IMR-90 (cell line): ENCODE results near the gene SMARCAD1.

ENCODE experiments used
- FOS ChIP-seq: fragments of 150-350 bp; IDR thresholded peaks from 2 replicates; pipeline ENCODE4 v1.6.1; 2016; ENCODE audit warnings: low read depth, low read length
- MXI1 ChIP-seq: IDR thresholded peaks from 2 replicates; pipeline ENCODE4 v1.6.1; 2012; ENCODE audit warnings: low read depth, mild to moderate bottlenecking, low read length, moderate library complexity, borderline replicate concordance
- POLR2A ChIP-seq: IDR thresholded peaks from 2 replicates; pipeline ENCODE4 v1.6.1; 2012; ENCODE audit warnings: mild to moderate bottlenecking, low read depth, low read length
- RAD21 ChIP-seq: IDR thresholded peaks from 2 replicates; pipeline ENCODE4 v1.6.1; 2012; ENCODE audit warnings: low read length, improper control_type of control experiment
- RCOR1 ChIP-seq: IDR thresholded peaks from 2 replicates; pipeline ENCODE4 v1.6.1; 2012; ENCODE audit warnings: mild to moderate bottlenecking, low read length, improper control_type of control experiment; ENCODE audit not compliant: insufficient replicate concordance
- RFX5 ChIP-seq: IDR thresholded peaks from 2 replicates; pipeline ENCODE4 v1.8.0; 2012; ENCODE audit warnings: low read depth, mild to moderate bottlenecking, low read length, moderate library complexity
- SMC3 ChIP-seq: fragments of 150-350 bp; IDR thresholded peaks from 2 replicates; pipeline ENCODE4 v1.6.1; 2016; ENCODE audit warnings: low read depth, mild to moderate bottlenecking, antibody characterized with exemption, low read length, moderate library complexity
- TF ChIP-seq, protein P1 (sequence below): fragments of 150-350 bp; IDR thresholded peaks from 2 replicates; pipeline ENCODE4 v1.6.1; 2017; ENCODE audit warnings: mild to moderate bottlenecking, antibody characterized with exemption, low read length, low read depth
- TF ChIP-seq, protein P2 (sequence below): conservative IDR thresholded peaks from 2 replicates; pipeline ENCODE4 v1.5.1; 2012; ENCODE audit warnings: mild to moderate bottlenecking, low read depth, low read length, improper control_type of control experiment

DNA sequence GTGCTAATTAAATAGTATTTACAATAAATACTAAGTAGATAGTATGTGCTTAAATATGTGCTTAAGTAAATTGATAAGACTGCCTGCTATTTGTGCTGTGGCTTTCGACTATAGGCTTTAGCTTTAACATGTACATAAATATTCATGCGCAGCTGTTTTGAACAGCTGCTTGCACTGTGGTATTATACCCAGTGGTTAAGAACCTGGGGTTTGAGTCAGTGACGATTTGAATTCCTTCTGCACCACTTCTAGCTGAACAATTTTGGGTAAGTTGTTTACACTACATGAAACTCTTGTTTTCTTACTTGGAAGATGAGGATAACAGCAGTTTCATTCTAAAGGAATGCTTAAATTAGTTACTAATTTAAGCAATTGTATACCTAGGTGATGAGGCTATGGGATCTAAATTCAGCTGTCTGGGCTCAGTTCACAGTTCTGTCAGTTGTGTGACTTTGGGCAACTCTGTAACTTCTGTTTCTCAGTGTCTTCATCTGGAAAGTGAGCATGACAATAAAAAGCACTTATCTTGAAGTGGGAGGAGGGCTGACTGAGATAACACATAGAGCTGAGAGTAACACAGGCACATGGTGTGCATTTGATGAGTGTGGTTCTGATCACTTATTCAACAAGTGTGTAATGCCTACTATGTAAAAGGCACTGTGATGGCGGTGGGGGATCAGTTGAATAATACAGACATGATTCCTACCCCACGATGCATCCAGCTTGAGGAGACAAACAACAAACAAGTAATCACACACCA lies 98.0 kb downstream of the SMARCAD1 start:
- TF ChIP-seq POLR2A (no peak), RCOR1 (no peak), RAD21 (no peak), MXI1 (no peak), RFX5 (no peak), FOS (no peak), SMC3 (no peak)
- TF ChIP-seq, protein P1, sequence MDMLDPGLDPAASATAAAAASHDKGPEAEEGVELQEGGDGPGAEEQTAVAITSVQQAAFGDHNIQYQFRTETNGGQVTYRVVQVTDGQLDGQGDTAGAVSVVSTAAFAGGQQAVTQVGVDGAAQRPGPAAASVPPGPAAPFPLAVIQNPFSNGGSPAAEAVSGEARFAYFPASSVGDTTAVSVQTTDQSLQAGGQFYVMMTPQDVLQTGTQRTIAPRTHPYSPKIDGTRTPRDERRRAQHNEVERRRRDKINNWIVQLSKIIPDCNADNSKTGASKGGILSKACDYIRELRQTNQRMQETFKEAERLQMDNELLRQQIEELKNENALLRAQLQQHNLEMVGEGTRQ, result no peak
- TF ChIP-seq, protein P2, sequence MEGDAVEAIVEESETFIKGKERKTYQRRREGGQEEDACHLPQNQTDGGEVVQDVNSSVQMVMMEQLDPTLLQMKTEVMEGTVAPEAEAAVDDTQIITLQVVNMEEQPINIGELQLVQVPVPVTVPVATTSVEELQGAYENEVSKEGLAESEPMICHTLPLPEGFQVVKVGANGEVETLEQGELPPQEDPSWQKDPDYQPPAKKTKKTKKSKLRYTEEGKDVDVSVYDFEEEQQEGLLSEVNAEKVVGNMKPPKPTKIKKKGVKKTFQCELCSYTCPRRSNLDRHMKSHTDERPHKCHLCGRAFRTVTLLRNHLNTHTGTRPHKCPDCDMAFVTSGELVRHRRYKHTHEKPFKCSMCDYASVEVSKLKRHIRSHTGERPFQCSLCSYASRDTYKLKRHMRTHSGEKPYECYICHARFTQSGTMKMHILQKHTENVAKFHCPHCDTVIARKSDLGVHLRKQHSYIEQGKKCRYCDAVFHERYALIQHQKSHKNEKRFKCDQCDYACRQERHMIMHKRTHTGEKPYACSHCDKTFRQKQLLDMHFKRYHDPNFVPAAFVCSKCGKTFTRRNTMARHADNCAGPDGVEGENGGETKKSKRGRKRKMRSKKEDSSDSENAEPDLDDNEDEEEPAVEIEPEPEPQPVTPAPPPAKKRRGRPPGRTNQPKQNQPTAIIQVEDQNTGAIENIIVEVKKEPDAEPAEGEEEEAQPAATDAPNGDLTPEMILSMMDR, result no peak
